A549 (cell line): ENCODE data around the gene KIF5C.

Source experiments
- CTCF ChIP-seq: fragments of >200 bp; sonication (Bioruptor Twin); formaldehyde crosslinking; IDR thresholded peaks from 3 replicates; pipeline ENCODE4 v1.5.1; 2016
- HOXA7 ChIP-seq: fragments of 250-450 bp; sonication (Bioruptor Pico); IDR thresholded peaks from 2 replicates; pipeline ENCODE4 v1.5.0; 2020; ENCODE audit warnings: mild to moderate bottlenecking, moderate library complexity
- KDM5A ChIP-seq: fragments of 200-600 bp; sonication (generic); IDR thresholded peaks from 2 replicates; pipeline ENCODE4 v1.6.1; 2016; ENCODE audit warnings: antibody characterized with exemption, mild to moderate bottlenecking

GRCh38 chr2:149008381-149008780 is 133.4 kb downstream of the KIF5C start:
- no peak for TF ChIP-seq CTCF
- no peak for TF ChIP-seq HOXA7
- no peak for TF ChIP-seq KDM5A
